HUES48 (cell line): ENCODE results near the gene CARNS1.
A peak's percentile ranks its signal among the peaks of the same experiment; 100 is the strongest.

ENCODE experiments used
- H3K27ac ChIP-seq: one replicate; pipeline ENCODE4 v1.7.0; 2013; ENCODE audit warnings: low read depth, low read length, inconsistent platforms
- H3K27me3 ChIP-seq: 2 replicates; pipeline ENCODE4 v1.6.1; 2013; ENCODE audit warnings: mild to moderate bottlenecking, low read length; ENCODE audit not compliant: control insufficient read depth, insufficient read depth
- H3K36me3 ChIP-seq: 2 replicates; pipeline ENCODE4 v1.6.1; 2013; ENCODE audit warnings: low read length; ENCODE audit not compliant: control insufficient read depth, insufficient read depth
- H3K4me1 ChIP-seq: 2 replicates; pipeline ENCODE4 v1.6.1; 2013; ENCODE audit warnings: mild to moderate bottlenecking, low read length; ENCODE audit not compliant: control insufficient read depth, insufficient read depth
- H3K4me3 ChIP-seq: 2 replicates; pipeline ENCODE4 v1.5.1; 2013; ENCODE audit warnings: mild to moderate bottlenecking, low read depth, low read length
- H3K9ac ChIP-seq: 2 replicates; pipeline ENCODE4 v1.6.1; 2013; ENCODE audit warnings: mild to moderate bottlenecking, low read depth, low read length, moderate library complexity
- H3K9me3 ChIP-seq: 2 replicates; pipeline ENCODE4 v1.6.1; 2013; ENCODE audit warnings: low read length; ENCODE audit not compliant: control insufficient read depth, insufficient read depth

Gene CARNS1

GRCh38 chr11:67466367-67466766, 50.9 kb downstream of the CARNS1 start:
- Histone ChIP-seq H3K4me3 (no peak overlapping the region), H3K27me3 (no peaks in the 10 kb centered on the region), H3K27ac (no peak overlapping the region), H3K4me1 (peaks cover 17% of the 10 kb centered on the region; the same call in 1 of the 2 replicates), H3K36me3 (0 out of 2 replicates have a peak, but pooled peaks cover 4% of the 10 kb centered on the region), H3K9me3 (no peaks in the 10 kb centered on the region), H3K9ac (no peak overlapping the region)

DNA sequence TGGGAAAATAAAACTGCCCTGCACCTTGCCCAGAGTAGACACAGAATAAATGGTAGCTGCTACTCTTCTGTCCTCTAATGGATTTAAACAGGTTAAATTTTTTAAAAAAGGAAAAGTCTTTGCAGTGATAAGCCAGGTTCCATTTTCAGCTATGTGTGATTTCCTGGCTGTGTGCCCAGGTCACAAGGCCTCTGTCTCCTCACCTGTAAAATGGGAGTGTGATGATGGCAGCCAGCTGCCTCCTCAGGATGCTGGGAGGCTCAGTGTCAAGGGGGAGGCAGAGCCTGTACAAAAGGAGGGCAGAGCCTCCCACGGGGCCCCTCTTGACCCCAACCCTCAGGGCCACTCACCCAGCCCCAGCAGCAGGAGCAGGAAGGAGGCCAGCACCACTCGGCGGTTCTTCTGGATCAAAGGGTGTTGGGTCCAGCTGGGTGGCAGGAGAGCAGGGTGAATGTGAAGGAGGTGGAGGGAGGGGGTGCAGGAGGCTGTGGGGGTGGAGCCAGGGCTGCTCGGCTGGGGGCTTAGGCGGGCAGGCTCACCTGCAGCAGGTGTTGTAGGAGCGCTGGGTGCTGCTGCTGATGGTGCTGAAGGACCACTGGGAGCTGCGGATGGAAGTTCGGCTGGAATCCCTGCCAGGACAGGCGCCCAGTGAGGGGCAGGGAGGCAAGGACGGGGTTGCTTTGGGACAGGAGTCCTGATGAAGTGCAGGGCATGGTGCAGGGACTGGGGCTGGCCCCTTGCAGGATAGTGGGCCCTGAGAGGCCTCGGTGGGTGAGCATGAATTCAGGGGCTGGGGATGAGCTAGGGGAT, 51.7 kb downstream of the CARNS1 start:
- H3K9ac ChIP-seq: no peak overlapping the region
- H3K27me3 ChIP-seq: no peaks in the 10 kb centered on the region
- no peak overlapping the region; the same call in 1 of the 2 replicates for H3K4me3 ChIP-seq
- no peaks in the 10 kb centered on the region for H3K9me3 ChIP-seq
- peaks cover 17% of the 10 kb centered on the region; the same call in 1 of the 2 replicates for H3K4me1 ChIP-seq
- no peak overlapping the region for H3K27ac ChIP-seq
- H3K36me3 ChIP-seq: 0 out of 2 replicates have a peak, but pooled peaks cover 4% of the 10 kb centered on the region

DNA sequence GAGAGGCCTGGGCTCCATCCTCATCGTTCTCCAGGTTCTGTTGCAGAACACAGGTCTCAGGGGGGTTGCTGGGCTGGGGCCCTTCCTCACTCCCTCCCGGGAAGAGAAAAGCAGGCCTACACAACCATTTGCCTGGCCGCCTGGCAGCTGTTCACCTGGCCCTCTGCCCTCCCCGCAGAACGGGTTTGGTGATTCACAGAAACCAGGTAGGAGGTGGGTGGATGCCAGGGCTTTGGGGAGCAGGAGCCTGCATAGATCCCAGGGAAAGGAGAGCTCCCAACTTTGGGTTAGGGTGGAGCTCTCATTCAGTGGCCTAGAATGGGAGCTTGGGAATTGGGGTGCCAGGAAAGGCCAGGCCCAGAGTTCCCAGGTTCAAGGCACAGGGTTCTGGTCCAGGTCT, 52.6 kb downstream of the CARNS1 start:
- Histone ChIP-seq H3K27me3 (no peaks in the 10 kb centered on the region), H3K9ac (no peak overlapping the region), H3K4me3 (peak overlapping the region; percentile 83), H3K36me3 (0 out of 2 replicates have a peak, but pooled peaks cover 4% of the 10 kb centered on the region), H3K27ac (no peak overlapping the region), H3K9me3 (no peaks in the 10 kb centered on the region), H3K4me1 (peaks cover 17% of the 10 kb centered on the region; the same call in 1 of the 2 replicates)

DNA sequence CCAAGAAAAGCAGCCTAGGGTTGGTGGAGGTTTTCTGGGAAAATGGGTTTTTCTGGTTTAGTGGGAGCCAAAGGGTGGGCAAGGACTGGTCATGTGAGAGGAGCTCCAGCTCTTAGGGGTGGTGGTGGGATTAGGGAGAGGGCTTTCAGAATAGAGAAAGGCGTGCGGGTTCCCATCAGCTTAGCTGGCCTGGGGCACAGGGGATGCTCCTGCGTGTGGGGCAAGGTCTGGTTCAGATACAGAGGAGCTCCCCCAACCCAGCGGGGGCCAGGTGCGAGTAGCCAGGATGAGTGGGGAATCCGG, 52.9 kb downstream of the CARNS1 start:
- no peaks in the 10 kb centered on the region for H3K27me3 ChIP-seq
- peak overlapping the region; percentile 52; the same call in 1 of the 2 replicates for H3K9ac ChIP-seq
- H3K4me3 ChIP-seq: peak overlapping the region; percentile 83
- H3K27ac ChIP-seq: peak overlapping the region; percentile 73
- H3K9me3 ChIP-seq: no peaks in the 10 kb centered on the region
- peaks cover 17% of the 10 kb centered on the region; the same call in 1 of the 2 replicates for H3K4me1 ChIP-seq
- H3K36me3 ChIP-seq: 0 out of 2 replicates have a peak, but pooled peaks cover 4% of the 10 kb centered on the region

DNA sequence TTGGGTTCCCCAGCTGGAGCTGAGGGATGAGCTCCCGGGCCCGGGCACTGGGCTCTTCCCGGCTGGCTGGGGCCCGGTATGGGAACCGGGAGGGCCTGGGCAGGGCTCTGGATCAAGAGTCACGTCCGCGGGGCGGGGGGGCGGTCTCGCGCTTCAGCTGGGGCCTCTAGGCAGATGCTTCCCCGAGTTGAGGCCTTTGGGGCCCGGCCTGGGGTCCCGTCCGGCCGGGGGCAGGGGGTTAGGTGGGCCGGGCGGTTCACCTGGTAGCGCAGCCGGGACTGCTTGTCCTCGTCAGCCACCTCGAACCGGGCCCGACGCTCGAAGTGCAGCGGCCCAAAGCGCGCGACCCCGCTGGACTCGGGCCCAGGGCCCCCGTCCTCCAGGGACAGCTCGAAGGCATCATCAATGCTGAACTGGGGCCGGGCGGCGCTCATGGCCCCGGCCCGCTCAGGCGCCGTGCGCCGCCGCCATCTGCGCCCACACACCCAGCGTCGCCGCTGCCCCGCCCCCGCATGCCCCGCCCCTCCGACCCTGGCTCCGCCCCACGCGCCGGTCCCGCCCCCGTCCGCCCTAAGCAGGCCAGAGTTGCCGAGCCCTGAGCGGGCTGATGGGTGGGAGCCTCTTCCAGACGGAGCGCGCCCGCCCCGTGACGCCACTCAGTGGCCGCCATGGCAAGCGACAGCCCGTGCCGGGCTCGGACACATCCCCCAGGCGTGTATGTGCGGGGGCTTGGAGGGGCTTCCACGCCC, 53.5 kb downstream of the CARNS1 start, which contains the start of gene TMEM134:
TMEM134 (minus strand) TSS at position 493 of the 749 bp plus-strand sequence; CDS start at position 434, 59 bp downstream.
- peak within 1 kb of the TSS; percentile 52 for H3K9ac ChIP-seq
- H3K4me1 ChIP-seq: peaks cover 16% of the 10 kb centered on the region; the same call in 1 of the 2 replicates
- no peaks in the 10 kb centered on the region for H3K9me3 ChIP-seq
- peak within 1 kb of the TSS; percentile 73 for H3K27ac ChIP-seq
- H3K4me3 ChIP-seq: peak within 1 kb of the TSS; percentile 83
- 0 out of 2 replicates have a peak, but pooled peaks cover 4% of the 10 kb centered on the region for H3K36me3 ChIP-seq
- no peaks in the 10 kb centered on the region for H3K27me3 ChIP-seq

DNA sequence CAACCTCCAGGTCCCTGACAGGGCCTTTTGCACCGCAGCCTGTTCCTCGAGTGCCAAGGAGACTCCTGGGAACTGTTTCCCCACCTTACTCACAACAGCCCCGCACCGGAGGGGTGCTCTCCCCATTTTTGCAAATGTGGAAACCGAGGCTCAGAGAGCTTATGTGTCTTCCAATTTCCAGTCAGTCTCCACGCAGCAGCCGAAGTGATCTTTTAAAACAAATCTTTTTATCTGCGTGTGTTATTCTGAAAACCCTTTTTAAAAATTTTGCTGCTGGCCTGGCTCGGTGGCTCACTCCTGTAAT, 54.0 kb downstream of the CARNS1 start:
- H3K27ac ChIP-seq: peak overlapping the region; percentile 8
- H3K4me3 ChIP-seq: peak overlapping the region; percentile 70
- H3K36me3 ChIP-seq: 0 out of 2 replicates have a peak, but pooled peaks cover 4% of the 10 kb centered on the region
- H3K9me3 ChIP-seq: no peaks in the 10 kb centered on the region
- no peaks in the 10 kb centered on the region for H3K27me3 ChIP-seq
- 0 out of 2 replicates have a peak overlapping the region, but pooled peaks have one; percentile 41 for H3K9ac ChIP-seq
- H3K4me1 ChIP-seq: peaks cover 11% of the 10 kb centered on the region; the same call in 1 of the 2 replicates

- Histone ChIP-seq H3K9me3 (no peaks in the 10 kb centered on the region), H3K27me3 (no peaks in the 10 kb centered on the region), H3K4me3 (no peak overlapping the region), H3K27ac (no peak overlapping the region), H3K36me3 (0 out of 2 replicates have a peak, but pooled peaks cover 4% of the 10 kb centered on the region), H3K9ac (no peak overlapping the region), H3K4me1 (peaks cover 7% of the 10 kb centered on the region; the same call in 1 of the 2 replicates)
Observed at GRCh38 chr11:67470337-67471002, 55.0 kb downstream of the CARNS1 start.

DNA sequence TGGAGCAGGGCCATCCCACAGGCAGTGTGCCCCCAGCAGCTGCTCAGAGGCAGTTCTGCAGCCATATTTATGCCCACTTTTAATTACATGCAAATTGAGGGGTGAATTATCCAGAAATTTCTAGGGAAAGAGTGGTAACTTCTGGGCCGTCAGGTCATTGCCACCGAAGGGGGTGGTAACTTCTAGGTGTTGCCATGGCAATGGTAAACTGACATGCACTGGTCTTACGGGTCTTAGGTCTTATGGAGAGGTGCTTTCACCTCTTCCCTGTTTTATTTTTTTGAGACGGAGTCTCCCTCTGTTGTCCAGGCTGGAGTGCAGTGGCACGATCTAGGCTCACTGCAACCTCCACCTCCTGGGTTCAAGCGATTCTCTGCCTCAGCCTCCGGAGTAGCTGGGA, 57.4 kb downstream of the CARNS1 start:
- H3K9ac ChIP-seq: no peak overlapping the region
- 0 out of 2 replicates have a peak, but pooled peaks cover 6% of the 10 kb centered on the region for H3K4me1 ChIP-seq
- no peaks in the 10 kb centered on the region for H3K36me3 ChIP-seq
- H3K27me3 ChIP-seq: no peaks in the 10 kb centered on the region
- H3K9me3 ChIP-seq: no peaks in the 10 kb centered on the region
- no peak overlapping the region for H3K27ac ChIP-seq
- H3K4me3 ChIP-seq: no peak overlapping the region
